Mesenchymal stem cell (in vitro differentiated cells and primary cell): ENCODE results near the gene MED13L.

Source experiments
- DNase-seq: peaks from one replicate; pipeline ENCODE4 v3.0.0-alpha.2; 2013
- H2AFZ ChIP-seq: one replicate; pipeline ENCODE4 v1.6.1; 2013; ENCODE audit warnings: low read depth, mild to moderate bottlenecking, control low read depth, inconsistent platforms, low read length, moderate library complexity
- H2AK5ac ChIP-seq: 2 replicates; pipeline ENCODE4 v1.6.1; 2013; ENCODE audit warnings: low read length, moderate library complexity, mild to moderate bottlenecking, inconsistent platforms; ENCODE audit not compliant: severe bottlenecking
- H2BK120ac ChIP-seq: one replicate; pipeline ENCODE4 v1.6.1; 2013; ENCODE audit warnings: low read depth, mild to moderate bottlenecking, inconsistent platforms, low read length, moderate library complexity
- H2BK12ac ChIP-seq, 2 experiments: one replicate each; pipeline ENCODE4 v1.6.1; 2013; ENCODE audit warnings: inconsistent platforms in 2 of 2, low read length in 2 of 2, mild to moderate bottlenecking in 2 of 2, moderate library complexity in 2 of 2, control low read depth in 1 of 2
- H2BK15ac ChIP-seq: one replicate; pipeline ENCODE4 v1.6.1; 2013; ENCODE audit warnings: mild to moderate bottlenecking, low read depth, inconsistent platforms; ENCODE audit not compliant: poor library complexity, severe bottlenecking
- H2BK5ac ChIP-seq: 2 replicates; pipeline ENCODE4 v1.6.1; 2013; ENCODE audit warnings: low read depth, mild to moderate bottlenecking, low read length, control low read depth, inconsistent platforms; ENCODE audit not compliant: poor library complexity, severe bottlenecking
- H3K14ac ChIP-seq, 2 experiments: one replicate each; pipeline ENCODE4 v1.6.1; 2013; ENCODE audit warnings: inconsistent platforms in 2 of 2, low read length in 2 of 2, control low read depth in 1 of 2, mild to moderate bottlenecking in 1 of 2, moderate library complexity in 1 of 2
- H3K18ac ChIP-seq, 2 experiments: one replicate each; pipeline ENCODE4 v1.6.1; 2013; ENCODE audit warnings: inconsistent platforms in 2 of 2, low read length in 2 of 2, control low read depth in 1 of 2, low read depth in 1 of 2, mild to moderate bottlenecking in 1 of 2
- H3K23ac ChIP-seq, 2 experiments: one replicate each; pipeline ENCODE4 v1.6.1; 2013; ENCODE audit warnings: inconsistent platforms in 2 of 2, low read length in 2 of 2, mild to moderate bottlenecking in 2 of 2, moderate library complexity in 2 of 2, control low read depth in 1 of 2
- H3K27ac ChIP-seq: 2 replicates; pipeline ENCODE4 v1.5.1; 2013; ENCODE audit warnings: mild to moderate bottlenecking, moderate library complexity, low read length, control low read depth, inconsistent platforms; ENCODE audit not compliant: poor library complexity, severe bottlenecking
- H3K27me3 ChIP-seq, 2 experiments: 2 replicates each; pipeline versions ENCODE4 v1.6.1 to v1.7.0; 2013; ENCODE audit warnings: low read length in 2 of 2, mild to moderate bottlenecking in 2 of 2, moderate library complexity in 2 of 2, control low read depth in 1 of 2, inconsistent platforms in 1 of 2; ENCODE audit not compliant: control insufficient read depth in 1 of 2, insufficient read depth in 1 of 2
- H3K36me3 ChIP-seq, 2 experiments: 2 replicates each; pipeline versions ENCODE4 v1.6.1 to v1.7.0; 2013; ENCODE audit warnings: low read length in 2 of 2, control low read depth in 1 of 2, inconsistent platforms in 1 of 2, low read depth in 1 of 2, mild to moderate bottlenecking in 1 of 2; ENCODE audit not compliant: insufficient read depth in 2 of 2, control insufficient read depth in 1 of 2
- H3K4ac ChIP-seq, 2 experiments: one replicate each; pipeline ENCODE4 v1.6.1; 2013; ENCODE audit warnings: inconsistent platforms in 2 of 2, low read length in 2 of 2, mild to moderate bottlenecking in 2 of 2, moderate library complexity in 2 of 2, control low read depth in 1 of 2, low read depth in 1 of 2
- H3K4me1 ChIP-seq: 2 replicates; pipeline ENCODE4 v1.6.1; 2013; ENCODE audit warnings: low read depth, low read length, control low read depth; ENCODE audit not compliant: control insufficient read depth, insufficient read depth
- H3K4me2 ChIP-seq: 2 replicates; pipeline ENCODE4 v1.6.1; 2013; ENCODE audit warnings: low read length, mild to moderate bottlenecking, inconsistent platforms; ENCODE audit not compliant: poor library complexity, severe bottlenecking
- H3K4me3 ChIP-seq, 2 experiments: 2 replicates each; pipeline versions ENCODE4 v1.5.1 to v1.7.0; 2013; ENCODE audit warnings: low read length in 2 of 2, mild to moderate bottlenecking in 2 of 2, control low read depth in 1 of 2, low read depth in 1 of 2; ENCODE audit not compliant: insufficient read depth in 1 of 2
- H3K79me1 ChIP-seq: replicated peaks from 2 replicates; pipeline ENCODE4 v1.6.1; 2013; ENCODE audit warnings: mild to moderate bottlenecking, control low read depth, low read length, inconsistent platforms; ENCODE audit not compliant: poor library complexity, severe bottlenecking
- H3K9ac ChIP-seq: 2 replicates; pipeline ENCODE4 v1.7.0; 2013; ENCODE audit warnings: mild to moderate bottlenecking, low read length, moderate library complexity
- H3K9me3 ChIP-seq: 2 replicates; pipeline ENCODE4 v1.7.0; 2013; ENCODE audit warnings: mild to moderate bottlenecking, low read length; ENCODE audit not compliant: control insufficient read depth
- H4K8ac ChIP-seq: one replicate; pipeline ENCODE4 v1.6.1; 2013; ENCODE audit warnings: inconsistent platforms, mild to moderate bottlenecking, low read length, moderate library complexity
- H4K91ac ChIP-seq: one replicate; pipeline ENCODE4 v1.6.1; 2013; ENCODE audit warnings: mild to moderate bottlenecking, low read length, inconsistent platforms
- WGBS: methylation state at CpG from one replicate; pipeline ENCODE4 v1.1.7; 2013; ENCODE audit warnings: mixed read lengths; 5-methylcytosine and 5-hydroxymethylcytosine counted together

MED13L gene

DNA sequence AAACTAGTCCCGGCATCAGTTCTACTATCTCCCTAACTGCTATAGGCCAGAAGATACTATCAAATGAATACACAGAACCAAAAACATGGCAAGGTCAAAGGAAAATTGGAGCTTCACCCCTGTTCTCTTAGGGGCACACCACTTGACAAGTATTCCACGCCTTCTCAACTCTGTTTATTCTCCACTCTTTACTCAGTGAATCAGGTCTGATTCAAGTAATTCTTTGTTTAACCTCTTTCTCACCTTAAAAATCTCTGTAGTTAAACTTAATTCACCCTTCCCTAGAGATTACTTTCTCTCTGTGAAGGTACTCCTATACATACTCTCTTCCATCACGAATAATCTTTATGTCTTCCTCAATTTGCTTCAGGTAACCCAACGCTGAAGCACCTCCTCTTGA is 248.9 kb downstream of the MED13L start:
- Histone ChIP-seq H2AFZ (no peak overlapping the region), H4K8ac (no peak overlapping the region), H3K79me1 (peaks cover 4% of the 10 kb centered on the region), H2BK12ac (no peak overlapping the region), H4K91ac (no peak overlapping the region), H3K9ac (no peak overlapping the region), H2AK5ac (no peak overlapping the region), H3K4me3 (no peak overlapping the region), H3K18ac (no peak overlapping the region), H2BK5ac (no peak overlapping the region), H3K4ac (no peak overlapping the region), H3K4me2 (no peak overlapping the region), H2BK120ac (no peak overlapping the region), H3K36me3 (no peaks in the 10 kb centered on the region), H3K4me1 (no peaks in the 10 kb centered on the region), H3K23ac (no peak overlapping the region), H3K14ac (no peak overlapping the region), H3K27me3 (no peaks in the 10 kb centered on the region), H3K27ac (no peak overlapping the region), H3K9me3 (no peaks in the 10 kb centered on the region), H2BK15ac (no peak overlapping the region)
- no peak for DNase-seq
- 97% methylated on average over 4 of the region's 4 CpGs for WGBS

DNA sequence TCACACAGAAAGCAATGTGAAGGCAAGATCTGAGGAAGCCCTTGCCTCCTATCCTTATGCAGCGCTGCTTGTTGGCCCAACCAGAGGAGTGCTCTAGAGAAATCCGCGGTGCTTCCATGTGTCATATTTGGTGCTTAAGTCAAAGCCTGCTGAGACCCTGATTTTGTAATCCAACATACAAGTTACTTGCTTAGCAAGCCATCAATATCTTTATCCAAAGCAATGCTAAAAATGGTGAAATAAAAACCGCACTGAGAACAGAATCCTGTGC is 250.0 kb downstream of the MED13L start:
- Histone ChIP-seq H3K4me1 (no peaks in the 10 kb centered on the region), H3K18ac (no peak overlapping the region), H4K8ac (no peak overlapping the region), H3K27me3 (no peaks in the 10 kb centered on the region), H3K4me3 (no peak overlapping the region), H3K9me3 (no peaks in the 10 kb centered on the region), H3K79me1 (peaks cover 8% of the 10 kb centered on the region), H2AFZ (no peak overlapping the region), H4K91ac (no peak overlapping the region), H3K14ac (no peak overlapping the region), H3K36me3 (peaks cover 0 to 1% of the 10 kb centered on the region in 2 experiments), H2AK5ac (no peak overlapping the region), H3K4ac (no peak overlapping the region), H2BK12ac (no peak overlapping the region), H3K23ac (no peak overlapping the region), H2BK120ac (no peak overlapping the region), H2BK15ac (no peak overlapping the region), H3K27ac (no peak overlapping the region), H3K4me2 (no peak overlapping the region), H2BK5ac (no peak overlapping the region), H3K9ac (no peak overlapping the region)
- DNase-seq, result no peak
- 97% methylated on average over 4 of the region's 4 CpGs for WGBS

DNA sequence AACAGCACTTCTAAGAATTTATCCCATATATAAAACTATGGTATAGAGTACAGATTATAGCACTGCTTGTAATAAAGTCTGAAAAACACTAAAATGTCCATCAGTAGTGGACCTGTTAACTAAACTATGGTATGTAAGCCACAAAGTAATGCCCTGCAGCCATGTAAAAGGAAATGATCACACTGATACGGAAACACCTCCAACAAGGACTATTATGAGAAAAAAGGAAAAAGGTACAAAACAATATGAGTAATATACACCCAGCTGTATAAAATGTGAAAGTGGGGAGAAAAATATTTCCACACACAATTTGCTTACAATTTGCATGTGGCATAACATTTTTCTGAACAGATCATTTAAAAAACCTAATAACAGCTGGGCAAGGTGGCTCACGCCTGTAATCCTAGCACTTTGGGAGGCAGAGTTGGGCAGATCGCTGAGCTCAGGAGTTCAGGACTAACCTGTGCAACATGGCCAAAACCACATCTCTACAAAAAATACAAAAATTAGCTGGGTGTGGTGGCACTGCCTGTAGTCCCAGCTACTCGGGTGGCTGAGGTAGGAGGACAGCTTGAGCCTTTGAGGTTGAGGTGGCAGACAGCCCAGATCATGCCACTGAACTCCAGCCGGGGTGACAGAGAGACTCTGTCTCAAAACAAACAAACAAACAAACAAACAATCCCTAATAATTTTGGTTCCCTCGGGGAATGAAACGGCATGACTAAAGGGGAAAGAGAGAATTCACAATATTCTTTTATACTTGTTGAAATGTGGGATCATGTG is 250.5 kb downstream of the MED13L start:
- Histone ChIP-seq H3K23ac (no peak overlapping the region), H3K9ac (no peak overlapping the region), H3K4me3 (no peak overlapping the region), H2BK15ac (no peak overlapping the region), H3K14ac (no peak overlapping the region), H3K27me3 (no peaks in the 10 kb centered on the region), H3K4ac (no peak overlapping the region), H3K27ac (no peak overlapping the region), H4K91ac (no peak overlapping the region), H3K79me1 (peaks cover 10% of the 10 kb centered on the region), H3K4me1 (no peaks in the 10 kb centered on the region), H2AK5ac (no peak overlapping the region), H3K18ac (no peak overlapping the region), H3K4me2 (no peak overlapping the region), H2BK5ac (no peak overlapping the region), H2BK120ac (no peak overlapping the region), H2BK12ac (no peak overlapping the region), H2AFZ (no peak overlapping the region), H4K8ac (no peak overlapping the region), H3K36me3 (peaks cover 0 to 6% of the 10 kb centered on the region in 2 experiments), H3K9me3 (no peaks in the 10 kb centered on the region)
- no peak for DNase-seq
- WGBS, result 78% methylated on average over 2 of the region's 7 CpGs

DNA sequence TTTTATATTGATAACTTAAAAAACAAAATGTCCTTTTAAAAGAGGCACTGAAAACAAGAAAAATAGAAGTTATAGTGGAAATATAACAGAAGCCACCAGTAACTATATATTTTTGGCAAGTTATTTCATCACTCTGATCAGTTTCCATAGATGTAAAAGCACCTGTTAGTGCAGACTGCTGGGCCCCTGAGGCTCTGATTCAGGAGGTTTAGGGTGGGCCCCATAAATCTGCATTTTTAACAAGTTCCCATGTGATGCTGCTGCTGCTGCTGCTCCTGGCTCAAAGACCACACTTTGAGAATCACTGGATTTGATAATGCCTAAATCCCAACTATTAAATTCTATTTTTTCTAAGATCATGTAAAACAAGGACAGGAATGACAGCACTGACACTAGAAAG is 251.1 kb downstream of the MED13L start:
- Histone ChIP-seq H2AFZ (no peak overlapping the region), H3K23ac (no peak overlapping the region), H2BK5ac (no peak overlapping the region), H3K4ac (no peak overlapping the region), H3K27me3 (no peaks in the 10 kb centered on the region), H2BK12ac (no peak overlapping the region), H2AK5ac (no peak overlapping the region), H4K8ac (no peak overlapping the region), H3K18ac (no peak overlapping the region), H2BK120ac (no peak overlapping the region), H3K9me3 (no peaks in the 10 kb centered on the region), H3K79me1 (peaks cover 10% of the 10 kb centered on the region), H3K27ac (no peak overlapping the region), H3K9ac (no peak overlapping the region), H2BK15ac (no peak overlapping the region), H3K4me3 (no peak overlapping the region), H4K91ac (no peak overlapping the region), H3K36me3 (peaks cover 0 to 10% of the 10 kb centered on the region in 2 experiments), H3K4me2 (no peak overlapping the region), H3K14ac (no peak overlapping the region), H3K4me1 (no peaks in the 10 kb centered on the region)
- no peak for DNase-seq
